OCI-LY7 (cell line): ENCODE data around the gene UQCRC1. TPM values are rescaled to one million over a fixed set of nuclear protein-coding genes. Genes with fewer than 3 reads are reported as not detected.

Experiments
- BruUV-seq: library from RNA; stranded (reverse); fragments of 400-500 nt; replicated peaks from 2 replicates; lab custom pipeline; 2021; lab: Mats Ljungman, UMichigan
- CTCF ChIA-PET: fragments of 300-600 bp; sonication (Branson Sonifier 250); formaldehyde crosslinking; loops from one replicate; lab custom pipeline; 2022; ENCODE audit warnings: antibody characterized with exemption; ENCODE audit not compliant: unreplicated experiment; lab: Charles Lee
- POLR2A ChIA-PET: fragments of 300-600 bp; sonication (Branson Sonifier 250); formaldehyde crosslinking; loops from one replicate; lab custom pipeline; 2022; ENCODE audit warnings: antibody characterized with exemption; lab: Charles Lee
- DNase-seq: peaks from one replicate; pipeline ENCODE4 v3.0.0-alpha.2; 2015; ENCODE audit warnings: low spot score
- H2AFZ ChIP-seq: fragments of 200-600 bp; sonication (generic), shearing (Covaris generic); 2 replicates; pipeline ENCODE4 v1.6.1; 2014; ENCODE audit warnings: mild to moderate bottlenecking, antibody characterized with exemption, low read length, moderate library complexity
- H3K27ac ChIP-seq: fragments of 200-600 bp; sonication (generic); 2 replicates; pipeline ENCODE4 v1.5.1; 2014; ENCODE audit warnings: mixed run types, low read depth, mild to moderate bottlenecking, moderate library complexity, low read length, inconsistent platforms; ENCODE audit not compliant: poor library complexity, severe bottlenecking
- H3K36me3 ChIP-seq: fragments of 200-600 bp; sonication (generic); 2 replicates; pipeline ENCODE4 v1.6.1; 2014; ENCODE audit warnings: mild to moderate bottlenecking, antibody characterized with exemption, low read length, moderate library complexity, mixed read lengths; ENCODE audit not compliant: insufficient read depth
- H3K4me1 ChIP-seq: fragments of 200-600 bp; sonication (generic); 2 replicates; pipeline ENCODE4 v1.5.1; 2014; ENCODE audit warnings: mild to moderate bottlenecking, low read length; ENCODE audit not compliant: insufficient read depth, poor library complexity, severe bottlenecking
- H3K4me2 ChIP-seq: fragments of 200-600 bp; sonication (generic); 2 replicates; pipeline ENCODE4 v1.6.1; 2014; ENCODE audit warnings: mild to moderate bottlenecking, low read length
- H3K4me3 ChIP-seq: fragments of 200-600 bp; sonication (generic); 2 replicates; pipeline ENCODE4 v1.5.1; 2014; ENCODE audit warnings: mild to moderate bottlenecking, low read depth, low read length; ENCODE audit not compliant: poor library complexity, severe bottlenecking
- H3K79me2 ChIP-seq: fragments of 200-600 bp; sonication (generic); 2 replicates; pipeline ENCODE4 v1.6.1; 2016; ENCODE audit warnings: low read depth, mild to moderate bottlenecking, low read length, moderate library complexity, mixed read lengths; ENCODE audit not compliant: insufficient read depth
- H3K9me2 ChIP-seq: fragments of 200-600 bp; sonication (generic); 2 replicates; pipeline ENCODE4 v1.6.1; 2016; ENCODE audit warnings: mild to moderate bottlenecking, low read length, mixed read lengths; ENCODE audit not compliant: insufficient read depth
- H3K9me3 ChIP-seq: fragments of 200-600 bp; sonication (generic); 2 replicates; pipeline ENCODE4 v1.6.1; 2014; ENCODE audit warnings: mild to moderate bottlenecking, mixed run types, low read length, mixed read lengths
- H4K20me1 ChIP-seq: fragments of 200-600 bp; sonication (generic); 2 replicates; pipeline ENCODE4 v1.6.1; 2014; ENCODE audit warnings: mild to moderate bottlenecking, antibody characterized with exemption, low read length, moderate library complexity, mixed read lengths; ENCODE audit not compliant: insufficient read depth
- CTCF ChIP-seq: fragments of 200-600 bp; sonication (generic); conservative IDR thresholded peaks from 2 replicates; pipeline ENCODE4 v1.5.1; 2014; ENCODE audit warnings: mild to moderate bottlenecking, antibody characterized with exemption, low read length, moderate library complexity, mixed read lengths
- EZH2phosphoT487 ChIP-seq: fragments of 200-600 bp; sonication (generic); IDR thresholded peaks from 2 replicates; pipeline ENCODE4 v1.6.1; 2018; ENCODE audit warnings: low read depth, borderline replicate concordance, mild to moderate bottlenecking, mixed run types, antibody characterized with exemption, low read length, moderate library complexity, mixed read lengths
- intact Hi-C: fragments of 100-400 bp; cut with micrococcal nuclease; formaldehyde crosslinking; loops from one replicate; pipeline ENCODE4 v1.10.0; 2022; ENCODE audit not compliant: unreplicated experiment
- total RNA-seq, 2 experiments: library from RNA; depleted of rRNA in 1 of 2; stranded (reverse); fragments of >200 nt in 1 of 2; shearing (Covaris generic) in 1 of 2; gene quantifications; 2 replicates each; pipeline ENCODE4 v1.2.3, GENCODE V29; 2014 to 2022

UQCRC1 gene
- total RNA-seq, 2 experiments from 2014 or later, result 125 to 194 TPM

GRCh38 chr3:48599509-48600285 is 9.7 kb downstream of the UQCRC1 start:
- CTCF ChIA-PET, result no interaction called here
- H4K20me1 ChIP-seq, result no peaks in the 10 kb centered on the region
- TF ChIP-seq CTCF (no peak), EZH2phosphoT487 (no peak)

GRCh38 chr3:48599077-48599501 is 10.4 kb downstream of the UQCRC1 start:
- intact Hi-C loops, result no loop called here
- Histone ChIP-seq H4K20me1 (no peaks in the 10 kb centered on the region), H2AFZ (no peak overlapping the region), H3K4me2 (no peak overlapping the region), H3K4me3 (no peak overlapping the region), H3K79me2 (no peaks in the 10 kb centered on the region), H3K36me3 (peaks cover 67% of the 10 kb centered on the region), H3K27ac (no peak overlapping the region), H3K9me2 (no peaks in the 10 kb centered on the region), H3K4me1 (no peaks in the 10 kb centered on the region), H3K9me3 (no peaks in the 10 kb centered on the region)
- no peak for DNase-seq
- CTCF ChIA-PET, result no interaction called here
- POLR2A ChIA-PET, result interaction anchor here (0.5 kb wide), 1 partner anchor 1754 kb away, joined by 12 read pairs; no protein-coding TSS in a partner anchor
- no TSS peak for BruUV-seq
- no peak for TF ChIP-seq CTCF
- no peak for TF ChIP-seq EZH2phosphoT487

More at GRCh38 chr3:48599509-48600285, 9.7 kb downstream of the UQCRC1 start:
- Histone ChIP-seq H3K79me2 (no peaks in the 10 kb centered on the region), H3K9me3 (no peaks in the 10 kb centered on the region), H3K4me2 (no peak overlapping the region), H3K4me3 (no peak overlapping the region), H3K36me3 (peaks cover 73% of the 10 kb centered on the region), H3K9me2 (no peaks in the 10 kb centered on the region), H2AFZ (no peak overlapping the region), H3K27ac (no peak overlapping the region), H3K4me1 (no peaks in the 10 kb centered on the region)
- no TSS peak for BruUV-seq
- DNase-seq, result no peak
- intact Hi-C loops, result no loop called here
- POLR2A ChIA-PET, result interaction anchor here (0.5 kb wide), 1 partner anchor 1755 kb away, joined by 12 read pairs; no protein-coding TSS in a partner anchor
